ENCODE data around the gene SMIM24. TPM values are rescaled to one million over a fixed set of nuclear protein-coding genes. Genes with fewer than 3 reads are reported as not detected.

SMIM24 gene
- total RNA-seq, 4 donors from 2014 or later = 0.29 to 0.78 TPM; not detected in 2

GRCh38 chr19:3513229-3514140 lies 33.2 kb upstream of the SMIM24 start:
- H3K4me3 ChIP-seq (ENCODE audit: low read depth, poor library complexity, severe bottlenecking) = no peak overlapping the region
- WGBS, 2 donors = 80 to 82% methylated on average over 17 to 22 of the region's 23 CpGs
- no peak for DNase-seq (ENCODE audit: low spot score in 2 of 2)
- TF ChIP-seq POLR2A (IDR thresholded peaks at IDR 0.05) = no peak
- TF ChIP-seq, protein P1, sequence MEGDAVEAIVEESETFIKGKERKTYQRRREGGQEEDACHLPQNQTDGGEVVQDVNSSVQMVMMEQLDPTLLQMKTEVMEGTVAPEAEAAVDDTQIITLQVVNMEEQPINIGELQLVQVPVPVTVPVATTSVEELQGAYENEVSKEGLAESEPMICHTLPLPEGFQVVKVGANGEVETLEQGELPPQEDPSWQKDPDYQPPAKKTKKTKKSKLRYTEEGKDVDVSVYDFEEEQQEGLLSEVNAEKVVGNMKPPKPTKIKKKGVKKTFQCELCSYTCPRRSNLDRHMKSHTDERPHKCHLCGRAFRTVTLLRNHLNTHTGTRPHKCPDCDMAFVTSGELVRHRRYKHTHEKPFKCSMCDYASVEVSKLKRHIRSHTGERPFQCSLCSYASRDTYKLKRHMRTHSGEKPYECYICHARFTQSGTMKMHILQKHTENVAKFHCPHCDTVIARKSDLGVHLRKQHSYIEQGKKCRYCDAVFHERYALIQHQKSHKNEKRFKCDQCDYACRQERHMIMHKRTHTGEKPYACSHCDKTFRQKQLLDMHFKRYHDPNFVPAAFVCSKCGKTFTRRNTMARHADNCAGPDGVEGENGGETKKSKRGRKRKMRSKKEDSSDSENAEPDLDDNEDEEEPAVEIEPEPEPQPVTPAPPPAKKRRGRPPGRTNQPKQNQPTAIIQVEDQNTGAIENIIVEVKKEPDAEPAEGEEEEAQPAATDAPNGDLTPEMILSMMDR (IDR thresholded peaks at IDR 0.05) = no peak
- intact Hi-C loops (cut with DNase I; ENCODE audit: low total_unique reads) = no loop called here

GRCh38 chr19:3512562-3513228 lies 32.4 kb upstream of the SMIM24 start:
- 91 to 92% methylated on average over 16 to 17 of the region's 17 CpGs for WGBS, 2 donors
- TF ChIP-seq POLR2A (IDR thresholded peaks at IDR 0.05) = no peak
- TF ChIP-seq, protein P1 (IDR thresholded peaks at IDR 0.05) = no peak
- no peak for DNase-seq (ENCODE audit: low spot score in 2 of 2)
- H3K4me3 ChIP-seq (ENCODE audit: low read depth, poor library complexity, severe bottlenecking) = no peak overlapping the region
- intact Hi-C loops (cut with DNase I; ENCODE audit: low total_unique reads) = no loop called here

DNA sequence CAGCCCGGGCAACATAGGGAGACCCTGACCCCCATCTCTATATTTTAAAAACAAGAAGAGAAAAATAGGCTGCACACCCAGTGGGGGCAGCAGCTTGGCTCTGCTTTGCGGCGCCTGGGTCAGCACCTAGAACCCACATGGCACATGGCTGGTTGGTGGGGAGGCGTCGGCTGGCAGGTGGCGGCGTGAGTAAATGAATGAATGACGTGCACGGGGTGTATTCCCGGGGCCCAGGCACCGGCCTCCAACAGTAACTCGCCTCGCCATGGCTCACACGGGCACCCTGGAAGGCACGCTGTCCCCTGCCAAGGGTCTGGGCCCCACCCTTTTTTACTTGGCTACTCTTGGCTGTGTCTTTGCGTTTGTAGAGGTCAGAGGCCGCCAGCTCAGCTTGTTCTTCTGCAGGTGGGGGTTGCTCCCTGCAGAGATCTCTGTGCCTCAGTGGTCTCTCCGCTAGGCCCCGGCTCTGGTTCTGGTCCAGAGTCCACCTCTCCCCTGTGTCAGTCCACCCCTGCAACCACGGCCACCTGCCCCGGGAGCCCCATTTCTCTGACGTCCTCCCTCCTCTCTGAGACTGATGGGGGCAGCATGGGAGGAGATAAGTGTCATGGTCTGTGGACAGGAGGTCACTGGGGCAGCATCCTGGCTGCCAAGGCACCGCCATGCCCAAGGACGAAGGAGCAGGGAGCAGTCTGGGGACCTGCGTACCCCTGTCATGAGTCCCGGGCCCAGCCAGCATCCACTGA lies 31.4 kb upstream of the SMIM24 start:
- no peak for TF ChIP-seq POLR2A (IDR thresholded peaks at IDR 0.05)
- TF ChIP-seq, protein P1 (IDR thresholded peaks at IDR 0.05) = no peak
- 73 to 74% methylated on average over 25 to 26 of the region's 26 CpGs for WGBS, 2 donors
- intact Hi-C loops (cut with DNase I; ENCODE audit: low total_unique reads) = no loop called here
- H3K4me3 ChIP-seq (ENCODE audit: low read depth, poor library complexity, severe bottlenecking) = no peak overlapping the region
- no peak for DNase-seq (ENCODE audit: low spot score in 2 of 2)

DNA sequence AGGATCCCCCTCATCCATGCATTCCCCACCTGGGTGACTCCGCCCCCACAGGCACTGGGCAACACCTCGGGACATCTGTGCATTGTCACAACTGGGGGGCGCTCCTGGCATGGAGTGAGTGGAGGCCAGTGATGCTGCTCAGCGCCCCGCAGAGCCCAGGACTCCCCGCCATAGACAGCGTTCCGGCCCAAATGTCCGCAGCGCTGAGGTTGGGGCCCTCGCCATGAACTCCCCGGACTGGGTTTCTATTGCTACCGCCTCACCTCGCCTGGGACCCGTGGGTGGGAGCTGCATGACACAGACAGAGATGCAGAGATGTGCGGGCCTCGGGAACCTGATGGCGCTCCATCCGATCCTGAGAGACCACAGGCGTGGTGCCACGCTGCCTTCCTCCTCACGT lies 30.4 kb upstream of the SMIM24 start:
- H3K4me3 ChIP-seq (ENCODE audit: low read depth, poor library complexity, severe bottlenecking) = no peak overlapping the region
- WGBS, 2 donors = 84% methylated on average over 13 to 22 of the region's 22 CpGs
- DNase-seq (ENCODE audit: low spot score in 2 of 2) = no peak
- no peak for TF ChIP-seq POLR2A (IDR thresholded peaks at IDR 0.05)
- TF ChIP-seq, protein P1 (IDR thresholded peaks at IDR 0.05) = no peak
- intact Hi-C loops (cut with DNase I; ENCODE audit: low total_unique reads) = no loop called here

GRCh38 chr19:3509566-3509989 lies 29.3 kb upstream of the SMIM24 start:
- no peak overlapping the region for H3K4me3 ChIP-seq (ENCODE audit: low read depth, poor library complexity, severe bottlenecking)
- intact Hi-C loops (cut with DNase I; ENCODE audit: low total_unique reads) = no loop called here
- WGBS, 2 donors = 79 to 81% methylated on average over 15 of the region's 15 CpGs
- no peak for DNase-seq (ENCODE audit: low spot score in 2 of 2)
- TF ChIP-seq POLR2A (IDR thresholded peaks at IDR 0.05) = no peak
- TF ChIP-seq, protein P1 (IDR thresholded peaks at IDR 0.05) = no peak

Measured in lower leg skin (tissue), 4 donors.